ENCODE data around the gene SUSD1.
"Not testable (repeated sequence)": the region's sequence is repeated elsewhere in the genome, so short reads cannot be mapped to it uniquely, and the experiment has no call there.

Gene SUSD1

GRCh38 chr9:112200711-112201110, 25.6 kb upstream of the SUSD1 start:
- no peak for TF ChIP-seq CTCF (IDR thresholded peaks at IDR 0.05)
- Histone ChIP-seq H3K4me3 (no peak overlapping the region), H3K27ac (no peak overlapping the region)
- no peak for DNase-seq (ENCODE audit: low spot score)

GRCh38 chr9:112198646-112199045, 23.5 kb upstream of the SUSD1 start:
- no peak overlapping the region for H3K27ac ChIP-seq
- H3K4me3 ChIP-seq, result no peak overlapping the region
- TF ChIP-seq CTCF (IDR thresholded peaks at IDR 0.05), result no peak
- no peak for DNase-seq (ENCODE audit: low spot score)

GRCh38 chr9:112194969-112195431, 19.9 kb upstream of the SUSD1 start:
- DNase-seq (ENCODE audit: low spot score), result no peak
- H3K4me3 ChIP-seq, result no peak overlapping the region

GRCh38 chr9:112193572-112194288, 18.6 kb upstream of the SUSD1 start:
- TF ChIP-seq CTCF (IDR thresholded peaks at IDR 0.05), result no peak
- H3K27ac ChIP-seq, result peak overlapping the region; percentile 67 to 80
- H3K4me3 ChIP-seq, result no peak overlapping the region
- no peak for DNase-seq (ENCODE audit: low spot score)

More at GRCh38 chr9:112194969-112195431, 19.9 kb upstream of the SUSD1 start:
- no peak for TF ChIP-seq CTCF (IDR thresholded peaks at IDR 0.05)
- peak overlapping the region; percentile 67 to 80 for H3K27ac ChIP-seq

- H3K27ac ChIP-seq; H3K4me3 ChIP-seq; DNase-seq (ENCODE audit: low spot score): not testable (repeated sequence)
These were observed 15.2 kb upstream of the SUSD1 start for GRCh38 chr9:112190320-112190719.

- DNase-seq (ENCODE audit: low spot score), result no peak
- no peak overlapping the region for H3K4me3 ChIP-seq
- no peak for TF ChIP-seq CTCF (IDR thresholded peaks at IDR 0.05)
- H3K27ac ChIP-seq, result no peak overlapping the region
These were observed 13.8 kb upstream of the SUSD1 start for GRCh38 chr9:112188884-112189283.

- DNase-seq (ENCODE audit: low spot score), result no peak
- TF ChIP-seq CTCF (IDR thresholded peaks at IDR 0.05), result no peak
These were observed 12.3 kb upstream of the SUSD1 start for GRCh38 chr9:112187404-112187803.

More at GRCh38 chr9:112187404-112187803, 12.3 kb upstream of the SUSD1 start:
- Histone ChIP-seq H3K27ac (no peak overlapping the region), H3K4me3 (no peak overlapping the region)

Data from coronary artery (tissue), 2 donors.